LNCaP clone FGC (cell line): Measurements from ENCODE around the gene IGF2BP1.

Experiments
- DNase-seq: peaks from one replicate; pipeline ENCODE4 v3.0.0-alpha.2; 2011; ENCODE audit warnings: low read depth
- H3K4me3 ChIP-seq: 2 replicates; pipeline ENCODE4 v1.5.1; 2011; ENCODE audit warnings: mild to moderate bottlenecking, low read depth, low read length, control low read depth
- CTCF ChIP-seq: IDR thresholded peaks from 2 replicates; pipeline ENCODE4 v1.5.1; 2012; ENCODE audit warnings: mild to moderate bottlenecking; ENCODE audit not compliant: control insufficient read depth, insufficient read depth; ENCODE audit errors: extremely low read depth

The IGF2BP1 gene

GRCh38 chr17:48997103-48997826, at the start of gene IGF2BP1:
IGF2BP1 (plus strand) TSS chr17:48997385; CDS start chr17:48997746, 361 bp downstream.
- TF ChIP-seq CTCF: no peak
- H3K4me3 ChIP-seq: no peak within 1 kb of the TSS
- DNase-seq: no peak

DNA sequence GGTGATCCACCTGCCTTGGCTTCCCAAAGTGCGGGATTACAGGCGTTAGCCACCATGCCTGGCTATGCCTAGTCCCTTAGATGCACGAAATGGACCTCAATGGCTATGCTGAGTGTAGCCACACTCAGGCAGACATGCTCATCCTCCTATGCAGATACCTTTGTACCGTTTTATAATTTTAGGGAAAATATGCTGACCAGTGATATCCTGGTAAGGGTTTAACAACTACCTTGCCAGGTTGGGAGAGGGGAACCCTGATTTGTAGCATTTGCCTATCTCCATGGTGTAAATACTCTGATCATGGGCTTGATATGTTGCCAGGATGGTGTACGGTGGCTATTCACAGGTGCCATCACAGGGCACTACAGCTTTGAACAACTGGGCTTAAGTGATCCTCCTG, 45.6 kb upstream of the IGF2BP1 start:
- no peak overlapping the region for H3K4me3 ChIP-seq
- no peak for TF ChIP-seq CTCF
- DNase-seq: no peak

DNA sequence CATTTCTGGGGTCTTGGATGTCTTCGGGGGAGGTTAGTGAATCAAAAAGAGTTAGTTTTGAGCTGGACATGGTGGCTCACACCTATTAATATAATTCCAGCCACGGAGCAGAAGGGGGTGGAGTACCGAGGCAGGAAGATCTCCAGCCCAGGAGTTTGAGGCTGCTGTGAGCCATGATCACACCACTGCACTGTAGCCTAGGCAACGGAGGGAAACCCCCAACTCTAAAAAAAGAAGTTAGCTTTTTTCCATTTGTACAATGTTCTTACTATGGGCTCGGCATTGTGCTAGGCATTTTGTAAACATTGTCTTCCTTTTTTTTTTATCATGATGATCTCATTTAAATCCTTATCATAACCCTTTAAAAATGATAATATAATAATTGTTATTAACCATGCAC, 44.3 kb upstream of the IGF2BP1 start:
- H3K4me3 ChIP-seq: no peak overlapping the region
- TF ChIP-seq CTCF: no peak
- no peak for DNase-seq

- TF ChIP-seq CTCF: peak; percentile 39; the same call in 1 of the 2 replicates
- no peak overlapping the region for H3K4me3 ChIP-seq
- peak; percentile 27 for DNase-seq
Observed at GRCh38 chr17:48954300-48954755, 42.9 kb upstream of the IGF2BP1 start.

- no peak for TF ChIP-seq CTCF
- DNase-seq: no peak
- no peak overlapping the region for H3K4me3 ChIP-seq
Observed at GRCh38 chr17:48960834-48961515, 36.2 kb upstream of the IGF2BP1 start.

DNA sequence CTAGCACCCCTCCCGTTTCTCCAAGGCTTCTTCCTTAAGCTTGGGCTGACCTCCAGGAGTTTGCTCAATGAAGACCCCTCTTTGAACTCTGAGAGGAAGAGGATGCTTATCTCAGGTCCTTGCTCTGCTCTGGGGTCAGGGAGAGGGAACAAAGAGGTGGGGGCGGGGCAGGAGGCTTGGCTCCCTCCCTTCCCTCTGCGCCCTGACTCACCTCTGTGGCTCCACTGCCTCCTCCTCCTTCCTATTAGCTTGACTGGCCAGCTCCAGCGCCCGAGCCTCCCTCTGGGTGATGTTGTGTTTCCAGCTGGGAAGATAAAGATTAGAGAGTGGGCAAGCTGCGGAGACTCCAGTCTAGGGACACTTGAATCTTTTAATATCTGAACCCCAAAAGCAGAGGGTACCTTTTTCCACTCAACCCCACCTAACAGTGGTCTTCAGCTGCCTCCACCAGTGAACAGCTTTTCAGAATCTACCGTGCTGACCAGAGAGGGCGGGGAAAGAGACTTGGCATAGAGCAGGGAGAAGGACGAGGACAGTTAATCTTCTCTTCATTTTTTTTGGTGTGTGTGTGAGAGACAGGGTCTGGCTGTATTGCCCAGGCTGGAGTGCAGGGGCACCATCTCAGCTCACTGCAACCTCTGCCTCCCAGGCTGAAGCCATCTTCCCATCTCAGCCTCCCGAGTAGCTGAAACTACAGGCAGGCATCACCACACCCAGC, 35.5 kb upstream of the IGF2BP1 start:
- TF ChIP-seq CTCF: no peak
- H3K4me3 ChIP-seq: no peak overlapping the region
- DNase-seq: no peak
